ENCODE measurements around the gene MTARC2. TPM values are rescaled to one million over a fixed set of nuclear protein-coding genes. Genes with fewer than 3 reads are reported as not detected.

The MTARC2 gene
- polyA plus RNA-seq, 1 of the 3 experiments (the other 2 are of a cell fraction) = 6.1 TPM

DNA sequence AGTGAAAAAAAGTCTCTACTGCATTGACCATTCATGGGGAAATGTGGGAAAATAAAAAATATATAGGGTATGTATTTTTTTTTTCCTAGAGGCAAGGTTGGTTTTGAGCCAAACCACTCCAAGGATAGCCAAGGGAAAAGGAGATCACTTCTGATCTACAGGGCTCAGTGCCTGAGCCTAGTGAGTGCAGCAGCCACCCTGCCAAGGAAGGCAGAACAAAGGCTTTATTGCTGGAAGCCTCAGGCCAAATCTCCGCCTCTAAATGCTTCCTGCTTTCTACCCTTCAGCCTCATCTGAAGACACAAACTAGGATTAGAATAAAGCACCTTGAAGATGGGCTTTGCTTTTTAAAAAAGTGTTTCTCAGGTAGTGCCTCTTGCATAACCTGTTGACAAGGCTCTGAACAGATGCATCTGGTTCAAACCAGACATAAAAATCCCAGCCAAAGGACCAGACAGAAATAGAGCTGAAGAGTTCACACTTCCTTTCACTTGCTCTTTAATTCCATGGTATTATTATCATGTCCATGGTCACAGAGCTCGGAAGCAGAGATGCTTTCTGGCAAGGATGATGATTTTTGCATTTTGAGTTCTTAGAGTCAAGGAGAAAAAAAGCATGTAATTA, 47.5 kb upstream of the MTARC2 start:
- no peak overlapping the region for H3K4me3 ChIP-seq (ENCODE audit: low read depth in 2 of 2, low read length in 1 of 2)
- H3K27me3 ChIP-seq (ENCODE audit: insufficient read depth) = no peaks in the 10 kb centered on the region
- no peaks in the 10 kb centered on the region for H3K9me2 ChIP-seq
- ChIA-PET CTCF (interaction anchor here (4.2 kb wide), 1 partner anchor 76 kb away, joined by 16 read pairs; no protein-coding TSS in a partner anchor), POLR2A (no interaction called here)
- H4K20me1 ChIP-seq (ENCODE audit: insufficient read depth) = no peaks in the 10 kb centered on the region
- no peak overlapping the region for H3K9ac ChIP-seq
- H2AFZ ChIP-seq (ENCODE audit: low read depth) = no peak overlapping the region
- no peak for DNase-seq
- no peaks in the 10 kb centered on the region for H3F3A ChIP-seq (replicated peaks; ENCODE audit: insufficient read depth)
- no peaks in the 10 kb centered on the region for H3K36me3 ChIP-seq (replicated peaks in 1 of 2; ENCODE audit: control insufficient read depth in 1 of 2, insufficient read depth in 2 of 2, low read length in 1 of 2)
- no peaks in the 10 kb centered on the region for H3K9me3 ChIP-seq
- H3K4me2 ChIP-seq = no peak overlapping the region
- 75% methylated on average over 2 of the region's 2 CpGs for WGBS (ENCODE audit: low lambda C conversion rate)
- no peak for TF ChIP-seq TEAD4 (IDR thresholded peaks at IDR 0.05; ENCODE audit: borderline replicate concordance, insufficient read depth)
- no peak for TF ChIP-seq NRF1 (IDR thresholded peaks at IDR 0.05; ENCODE audit: low read depth, low read length)
- no peak for TF ChIP-seq MEF2A (IDR thresholded peaks at IDR 0.05; ENCODE audit: borderline replicate concordance, low read depth)
- no peaks in the 10 kb centered on the region for H3K79me2 ChIP-seq (ENCODE audit: insufficient read depth)
- no peaks in the 10 kb centered on the region; a peak in 1 of 4 replicates for H3K4me1 ChIP-seq (ENCODE audit: control insufficient read depth in 1 of 2, insufficient read depth in 2 of 2, low read depth in 1 of 2, low read length in 1 of 2)
- no peak overlapping the region for H3K27ac ChIP-seq (ENCODE audit: low read depth in 2 of 2, low read length in 1 of 2)

DNA sequence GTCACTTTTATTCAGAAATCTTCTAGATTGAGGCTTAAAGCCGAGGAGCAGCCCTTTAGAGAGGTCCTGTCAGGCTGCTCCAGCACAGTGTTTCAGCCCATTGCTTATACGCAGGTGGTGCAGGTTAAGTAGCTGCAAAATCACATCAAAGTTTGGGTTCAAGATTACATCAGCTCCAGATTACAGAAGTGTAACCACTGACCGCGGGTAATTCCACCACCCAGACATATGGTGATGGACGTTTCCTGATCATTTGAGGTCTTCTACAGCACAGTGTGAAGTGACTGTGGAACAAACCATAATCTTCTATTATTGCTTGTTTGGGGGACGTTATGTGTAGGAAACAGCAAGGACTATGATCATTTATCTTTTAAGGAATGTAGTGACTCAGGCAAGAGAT, 46.1 kb upstream of the MTARC2 start:
- TF ChIP-seq CHD2 (IDR thresholded peaks at IDR 0.05; ENCODE audit: low read length, partially characterized antibody) (no peak), YY1 (IDR thresholded peaks at IDR 0.05; ENCODE audit: low read depth) (no peak), EP300 (IDR thresholded peaks at IDR 0.05; ENCODE audit: borderline replicate concordance in 1 of 2, low read depth in 1 of 2, low read length in 1 of 2) (no peak)
- Histone ChIP-seq H3K27me3 (ENCODE audit: insufficient read depth) (no peaks in the 10 kb centered on the region), H4K20me1 (ENCODE audit: insufficient read depth) (no peaks in the 10 kb centered on the region), H3K4me3 (ENCODE audit: low read depth in 2 of 2, low read length in 1 of 2) (no peak overlapping the region), H3K4me1 (ENCODE audit: control insufficient read depth in 1 of 2, insufficient read depth in 2 of 2, low read depth in 1 of 2, low read length in 1 of 2) (no peaks in the 10 kb centered on the region; a peak in 1 of 4 replicates), H3K27ac (ENCODE audit: low read depth in 2 of 2, low read length in 1 of 2) (no peak overlapping the region), H3K9me3 (no peaks in the 10 kb centered on the region), H3K4me2 (no peak overlapping the region), H3K36me3 (replicated peaks in 1 of 2; ENCODE audit: control insufficient read depth in 1 of 2, insufficient read depth in 2 of 2, low read length in 1 of 2) (no peaks in the 10 kb centered on the region), H3K79me2 (ENCODE audit: insufficient read depth) (no peaks in the 10 kb centered on the region), H2AFZ (ENCODE audit: low read depth) (no peak overlapping the region), H3K9ac (no peak overlapping the region), H3K9me2 (no peaks in the 10 kb centered on the region), H3F3A (replicated peaks; ENCODE audit: insufficient read depth) (no peaks in the 10 kb centered on the region)
- CTCF ChIA-PET = interaction anchor here (1.0 to 4.2 kb wide), 4 partner anchors 11 to 75 kb away, joined by 3 to 16 read pairs (median 9); partner anchors contain the start of gene C1orf115
- POLR2A ChIA-PET = no interaction called here
- 57% methylated on average over 6 of the region's 6 CpGs for WGBS (ENCODE audit: low lambda C conversion rate)
- DNase-seq = no peak

DNA sequence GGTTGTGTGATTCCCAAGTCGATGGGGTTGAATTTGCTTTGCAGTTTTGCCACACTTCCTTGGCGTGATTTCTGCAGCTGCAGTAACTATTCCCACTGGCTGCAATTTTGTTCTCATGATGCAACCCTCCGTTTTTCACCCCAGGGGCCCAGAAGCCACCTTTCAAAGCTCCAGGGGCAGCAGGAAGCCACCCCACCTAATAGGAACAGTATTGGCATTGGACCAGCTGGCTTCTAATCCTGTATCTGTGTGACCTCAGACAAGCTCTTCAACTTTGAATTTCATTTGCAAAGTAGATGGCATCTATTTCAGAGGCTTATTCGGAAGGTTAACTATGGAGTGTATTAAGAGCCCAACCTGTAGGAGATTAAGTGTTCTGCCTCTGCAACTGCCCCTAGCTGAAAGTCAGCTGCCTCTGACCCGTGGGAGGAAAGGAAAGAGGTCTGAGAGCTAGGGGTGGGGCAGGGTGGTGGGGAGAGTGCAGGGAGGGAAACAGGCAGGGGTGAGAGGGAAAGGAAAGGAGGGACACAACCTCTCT, 45.3 kb upstream of the MTARC2 start:
- Histone ChIP-seq H3K79me2 (ENCODE audit: insufficient read depth) (no peaks in the 10 kb centered on the region), H3K9me2 (no peaks in the 10 kb centered on the region), H3K9me3 (no peaks in the 10 kb centered on the region), H3K4me1 (ENCODE audit: control insufficient read depth in 1 of 2, insufficient read depth in 2 of 2, low read depth in 1 of 2, low read length in 1 of 2) (no peaks in the 10 kb centered on the region; a peak in 1 of 4 replicates), H3K9ac (no peak overlapping the region), H3K36me3 (replicated peaks in 1 of 2; ENCODE audit: control insufficient read depth in 1 of 2, insufficient read depth in 2 of 2, low read length in 1 of 2) (no peaks in the 10 kb centered on the region), H4K20me1 (ENCODE audit: insufficient read depth) (no peaks in the 10 kb centered on the region), H3K4me3 (ENCODE audit: low read depth in 2 of 2, low read length in 1 of 2) (no peak overlapping the region), H3K27ac (ENCODE audit: low read depth in 2 of 2, low read length in 1 of 2) (no peak overlapping the region), H3K4me2 (no peak overlapping the region), H2AFZ (ENCODE audit: low read depth) (no peak overlapping the region), H3F3A (replicated peaks; ENCODE audit: insufficient read depth) (no peaks in the 10 kb centered on the region), H3K27me3 (ENCODE audit: insufficient read depth) (no peaks in the 10 kb centered on the region)
- ChIA-PET POLR2A (no interaction called here), CTCF (interaction anchor here (1.0 to 4.2 kb wide), 5 partner anchors 12 to 74 kb away, joined by 3 to 16 read pairs (median 7); partner anchors contain the start of gene C1orf115)
- TF ChIP-seq TCF12 (IDR thresholded peaks at IDR 0.05) (no peak), RCOR1 (IDR thresholded peaks at IDR 0.05; ENCODE audit: low read length) (no peak), GATA2 (CRISPR knock-in tag; IDR thresholded peaks at IDR 0.05) (no peak), EP300 (IDR thresholded peaks at IDR 0.05; ENCODE audit: borderline replicate concordance in 1 of 2, low read depth in 1 of 2, low read length in 1 of 2) (no peak)
- no peak for DNase-seq
- WGBS (ENCODE audit: low lambda C conversion rate) = 62% methylated on average over 5 of the region's 5 CpGs
